HCT116 (cell line): ENCODE measurements around the gene IFITM10. TPM values are rescaled to one million over a fixed set of nuclear protein-coding genes. Genes with fewer than 3 reads are reported as not detected.
A peak's percentile ranks its signal among the peaks of the same experiment; 100 is the strongest.

Experiments
- ATAC-seq: fragments of 200-7000 bp; cut with Tn5 transposase; 2 replicates; pipeline ENCODE4 v1.9.1; 2020; ENCODE audit warnings: mild to moderate bottlenecking, moderate library complexity
- BruUV-seq: library from RNA; stranded (reverse); fragments of 400-500 nt; replicated peaks from 2 replicates; lab custom pipeline; 2021; lab: Mats Ljungman, UMichigan
- CTCF ChIA-PET: fragments of 300-600 bp; sonication (Branson Sonifier 250); formaldehyde crosslinking; loops from one replicate; lab custom pipeline; 2021; ENCODE audit warnings: antibody characterized with exemption; lab: Charles Lee
- POLR2A ChIA-PET: fragments of 300-600, 350-600 bp; sonication (Branson Sonifier 250); formaldehyde crosslinking; loops from one replicate; lab custom pipeline; 2021; ENCODE audit warnings: antibody characterized with exemption; lab: Charles Lee
- RAD21 ChIA-PET, 2 experiments: fragments of 300-600 bp; sonication (Branson Sonifier 250); formaldehyde crosslinking; loops; one replicate each; lab custom pipeline; 2023; ENCODE audit warnings: low total read pairs in 2 of 2; ENCODE audit not compliant: uncharacterized antibody in 2 of 2, unreplicated experiment in 2 of 2, low non-redundant PET in 1 of 2; lab: Charles Lee
- DNase-seq: peaks from one replicate; pipeline ENCODE4 v3.0.0-alpha.2; 2010; ENCODE audit warnings: low read depth, low spot score
- H2AFZ ChIP-seq: fragments of 200-600 bp; shearing (Covaris generic), sonication (generic); 2 replicates; pipeline ENCODE4 v1.6.1; 2017; ENCODE audit warnings: low read depth, mixed run types, mixed read lengths, antibody characterized with exemption, low read length; ENCODE audit not compliant: poor library complexity, severe bottlenecking
- H3K27ac ChIP-seq: 2 replicates; pipeline ENCODE4 v1.5.1; 2012; ENCODE audit warnings: low read depth, low read length
- H3K27me3 ChIP-seq: fragments of 200-600 bp; sonication (generic); 2 replicates; pipeline ENCODE4 v1.6.1; 2016; ENCODE audit warnings: mixed run types, low read length, mixed read lengths; ENCODE audit not compliant: insufficient read depth
- H3K36me3 ChIP-seq, 2 experiments: fragments of 200-500 bp in 1 of 2; fragments of 200-600 bp in 1 of 2; sonication (Bioruptor generic) in 1 of 2; sonication (generic) in 1 of 2; 2 replicates each; pipeline versions ENCODE4 v1.5.1 to v1.6.1; 2014 to 2016; ENCODE audit warnings: low read length in 2 of 2, inconsistent platforms in 1 of 2, mixed read lengths in 1 of 2, mixed run types in 1 of 2; ENCODE audit not compliant: insufficient read depth in 2 of 2, control insufficient read depth in 1 of 2
- H3K4me1 ChIP-seq, 2 experiments: fragments of 200-600 bp in 1 of 2; sonication (generic) in 1 of 2; 2 replicates each; pipeline versions ENCODE4 v1.5.1 to v1.6.1; 2012 to 2017; ENCODE audit warnings: low read length in 2 of 2, inconsistent platforms in 1 of 2, mild to moderate bottlenecking in 1 of 2, mixed read lengths in 1 of 2, mixed run types in 1 of 2, moderate library complexity in 1 of 2; ENCODE audit not compliant: insufficient read depth in 2 of 2, control insufficient read depth in 1 of 2
- H3K4me2 ChIP-seq: fragments of 200-600 bp; sonication (generic); 2 replicates; pipeline ENCODE4 v1.6.1; 2017; ENCODE audit warnings: mixed run types, low read length, mixed read lengths
- H3K4me3 ChIP-seq, 2 experiments: fragments of 200-600 bp in 1 of 2; sonication (generic) in 1 of 2; replicated peaks in 1 of 2; 2 replicates each; pipeline ENCODE4 v1.5.1; 2011 to 2016; ENCODE audit warnings: low read length in 2 of 2, control low read depth in 1 of 2, low read depth in 1 of 2, mild to moderate bottlenecking in 1 of 2, mixed read lengths in 1 of 2, mixed run types in 1 of 2
- H3K79me2 ChIP-seq: fragments of 200-600 bp; sonication (generic); 2 replicates; pipeline ENCODE4 v1.6.1; 2017; ENCODE audit warnings: mild to moderate bottlenecking, mixed run types, low read length, moderate library complexity, mixed read lengths; ENCODE audit not compliant: insufficient read depth
- H3K9ac ChIP-seq: fragments of 200-600 bp; sonication (generic); 2 replicates; pipeline ENCODE4 v1.6.1; 2016; ENCODE audit warnings: low read length, mixed read lengths
- H3K9me2 ChIP-seq: fragments of 200-600 bp; sonication (generic), shearing (Covaris generic); 2 replicates; pipeline ENCODE4 v1.6.1; 2017; ENCODE audit warnings: mixed run types, mild to moderate bottlenecking, moderate library complexity; ENCODE audit not compliant: insufficient read depth
- H3K9me3 ChIP-seq, 2 experiments: fragments of 200-500 bp in 1 of 2; fragments of 200-600 bp in 1 of 2; sonication (Bioruptor generic) in 1 of 2; sonication (generic) in 1 of 2; 2 replicates each; pipeline ENCODE4 v1.6.1; 2014 to 2017; ENCODE audit warnings: low read length in 2 of 2, mixed read lengths in 2 of 2, inconsistent platforms in 1 of 2, low read depth in 1 of 2, mild to moderate bottlenecking in 1 of 2, mixed run types in 1 of 2, moderate library complexity in 1 of 2; ENCODE audit not compliant: control insufficient read depth in 1 of 2, insufficient read depth in 1 of 2
- H4K20me1 ChIP-seq: fragments of 200-600 bp; sonication (generic), shearing (Covaris generic); 2 replicates; pipeline ENCODE4 v1.6.1; 2017; ENCODE audit warnings: mixed run types, mild to moderate bottlenecking, moderate library complexity; ENCODE audit not compliant: insufficient read depth
- CBX3 ChIP-seq: IDR thresholded peaks from 2 replicates; pipeline ENCODE4 v1.6.1; 2012; ENCODE audit warnings: low read depth
- CEBPB ChIP-seq: IDR thresholded peaks from 2 replicates; pipeline ENCODE4 v1.6.1; 2012; ENCODE audit warnings: low read depth
- EGR1 ChIP-seq: IDR thresholded peaks from 2 replicates; pipeline ENCODE4 v1.6.1; 2012; ENCODE audit warnings: low read depth
- ELF1 ChIP-seq: IDR thresholded peaks from 2 replicates; pipeline ENCODE4 v1.6.1; 2012; ENCODE audit warnings: low read depth, borderline replicate concordance
- EZH2 ChIP-seq: fragments of 200-600 bp; sonication (generic); IDR thresholded peaks from 2 replicates; pipeline ENCODE4 v1.6.1; 2017; ENCODE audit warnings: antibody characterized with exemption, mixed run types
- FOSL1 ChIP-seq: IDR thresholded peaks from 2 replicates; pipeline ENCODE4 v1.6.1; 2012; ENCODE audit warnings: low read depth
- JUND ChIP-seq: IDR thresholded peaks from 2 replicates; pipeline ENCODE4 v1.6.1; 2012
- POLR2A ChIP-seq: IDR thresholded peaks from 2 replicates; pipeline ENCODE4 v1.7.0; 2011; ENCODE audit warnings: borderline replicate concordance; ENCODE audit not compliant: insufficient read depth, insufficient read length; ENCODE audit errors: extremely low read depth
- POLR2AphosphoS5 ChIP-seq: IDR thresholded peaks from 2 replicates; pipeline ENCODE4 v1.6.1; 2011; ENCODE audit warnings: mild to moderate bottlenecking, low read depth, low read length, moderate library complexity
- RAD21 ChIP-seq: IDR thresholded peaks from 2 replicates; pipeline ENCODE4 v1.6.1; 2012; ENCODE audit warnings: low read depth, mild to moderate bottlenecking
- SIN3A ChIP-seq: IDR thresholded peaks from 2 replicates; pipeline ENCODE4 v1.6.1; 2012; ENCODE audit warnings: low read depth
- SP1 ChIP-seq: IDR thresholded peaks from 2 replicates; pipeline ENCODE4 v1.6.1; 2012; ENCODE audit warnings: low read depth
- TCF7L2 ChIP-seq: IDR thresholded peaks from 2 replicates; pipeline ENCODE4 v1.7.0; 2011; ENCODE audit warnings: borderline replicate concordance, inconsistent platforms; ENCODE audit not compliant: insufficient read depth, insufficient read length; ENCODE audit errors: extremely low read depth
- YY1 ChIP-seq: IDR thresholded peaks from 2 replicates; pipeline ENCODE4 v1.6.1; 2011; ENCODE audit warnings: low read length, low read depth, moderate library complexity, mild to moderate bottlenecking; ENCODE audit not compliant: insufficient replicate concordance; ENCODE audit errors: extremely low read depth
- ZFX ChIP-seq: fragments of 450-650 bp; IDR thresholded peaks from 2 replicates; pipeline ENCODE4 v1.6.1; 2017
- ZNF274 ChIP-seq: fragments of 200-500 bp; sonication (Bioruptor generic); IDR thresholded peaks from 2 replicates; pipeline ENCODE4 v1.6.1; 2014; ENCODE audit warnings: mild to moderate bottlenecking, low read depth, low read length, inconsistent platforms
- intact Hi-C: fragments of 100-400 bp; cut with micrococcal nuclease; formaldehyde crosslinking; loops from 2 replicates; pipeline ENCODE4 v1.10.0; 2022
- total RNA-seq: library from RNA; stranded (reverse); gene quantifications from one replicate; pipeline ENCODE4 v1.2.1, GENCODE V29; 2021; ENCODE audit not compliant: unreplicated experiment
- TF ChIP-seq, protein P1 (sequence below): IDR thresholded peaks from 2 replicates; pipeline ENCODE4 v1.6.1; 2012
- TF ChIP-seq, protein P2 (sequence below): IDR thresholded peaks from 2 replicates; pipeline ENCODE4 v1.6.1; 2012; ENCODE audit warnings: low read depth
- TF ChIP-seq, protein P3 (sequence below): IDR thresholded peaks from 2 replicates; pipeline ENCODE4 v1.6.1; 2012
- TF ChIP-seq, protein P4 (sequence below): IDR thresholded peaks from 2 replicates; pipeline ENCODE4 v1.6.1; 2011; ENCODE audit warnings: mild to moderate bottlenecking, low read length, moderate library complexity; ENCODE audit not compliant: insufficient replicate concordance; ENCODE audit errors: extremely low read depth

The IFITM10 gene
- total RNA-seq, 1 experiment from 2014 or later: 1.9 TPM

DNA sequence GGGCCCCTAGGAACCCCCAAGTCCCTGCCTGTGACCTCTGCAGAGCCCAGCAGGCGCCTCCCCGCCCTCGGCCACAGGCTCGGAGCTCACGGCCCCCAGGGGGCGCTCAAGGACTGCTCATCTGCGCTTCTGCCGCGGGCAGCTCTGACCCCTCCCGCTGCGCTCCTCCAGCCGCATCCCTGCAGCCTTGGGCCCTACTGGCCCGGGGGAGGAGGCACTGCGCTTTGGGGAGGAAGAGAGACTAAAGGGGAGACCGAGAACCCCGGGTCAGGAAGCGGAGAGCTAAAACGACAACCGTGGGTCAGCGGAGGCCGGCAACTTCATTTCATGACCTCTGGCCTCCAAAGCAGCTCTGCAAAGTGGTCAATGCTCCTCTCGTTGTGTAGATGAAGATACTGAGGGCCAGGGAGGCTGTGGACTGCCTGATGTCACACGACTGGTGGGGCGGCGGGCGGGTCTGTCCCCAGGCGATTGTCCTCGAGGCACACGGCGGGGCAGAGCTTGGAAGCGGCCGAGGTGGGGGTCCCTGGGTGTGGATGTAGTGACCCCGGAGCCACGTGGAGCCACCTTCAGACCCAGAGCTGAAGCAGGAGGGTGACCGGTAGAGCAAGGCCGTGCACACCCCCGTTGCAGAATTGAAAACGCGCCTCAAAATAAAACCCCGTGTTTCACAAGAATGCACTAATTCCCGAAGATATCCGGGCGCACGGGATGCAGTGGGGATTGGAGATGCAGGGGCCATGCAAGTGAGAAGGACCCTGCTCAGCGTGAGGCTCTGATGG lies 56.1 kb downstream of the IFITM10 start:
- RAD21 ChIA-PET: interaction anchor here (1.0 to 2.3 kb wide), 11 partner anchors 41 to 462 kb away, joined by 4 to 63 read pairs (median 7); partner anchors contain the start of gene SYT8 (in 1 of the 2)
- intact Hi-C loops: loop anchor here (1.0 kb wide), 2 partner anchors 138 to 457 kb away; no protein-coding TSS in a partner anchor
- Histone ChIP-seq H3K4me1 (peaks cover 0 to 12% of the 10 kb centered on the region in 2 experiments; a peak in 2 of 4 replicates), H3K4me2 (peak overlapping the region; percentile 98), H3K4me3 (peak overlapping the region; percentile 69 to 70), H3K27ac (peak overlapping the region; percentile 63; the same call in 1 of the 2 replicates), H3K79me2 (no peaks in the 10 kb centered on the region), H3K9me3 (no peaks in the 10 kb centered on the region), H3K9ac (peak overlapping the region; percentile 67), H4K20me1 (no peaks in the 10 kb centered on the region), H3K9me2 (no peaks in the 10 kb centered on the region), H3K27me3 (no peaks in the 10 kb centered on the region), H3K36me3 (no peaks in the 10 kb centered on the region), H2AFZ (no peak overlapping the region)
- TSS peak; percentile 52 for BruUV-seq
- DNase-seq: peak; percentile 57
- CTCF ChIA-PET: interaction anchor here (0.8 to 5.5 kb wide), 26 partner anchors 12 to 462 kb away, joined by 3 to 259 read pairs (median 6); partner anchors contain the start of genes H19, MRPL23 and SYT8
- POLR2A ChIA-PET: interaction anchor here (2.9 kb wide), 1 partner anchor 139 kb away, joined by 26 read pairs; no protein-coding TSS in a partner anchor
- ATAC-seq: peak; percentile 90
- TF ChIP-seq CBX3 (no peak), POLR2AphosphoS5 (no peak), EZH2 (no peak), TCF7L2 (no peak), EGR1 (no peak), ELF1 (no peak), CEBPB (no peak), SIN3A (no peak), ZFX (no peak), YY1 (peak; percentile 58), POLR2A (no peak), JUND (no peak), ZNF274 (no peak), FOSL1 (no peak), RAD21 (peak; percentile 100), SP1 (no peak)
- TF ChIP-seq, protein P1, sequence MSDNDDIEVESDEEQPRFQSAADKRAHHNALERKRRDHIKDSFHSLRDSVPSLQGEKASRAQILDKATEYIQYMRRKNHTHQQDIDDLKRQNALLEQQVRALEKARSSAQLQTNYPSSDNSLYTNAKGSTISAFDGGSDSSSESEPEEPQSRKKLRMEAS: no peak
- TF ChIP-seq, protein P2, sequence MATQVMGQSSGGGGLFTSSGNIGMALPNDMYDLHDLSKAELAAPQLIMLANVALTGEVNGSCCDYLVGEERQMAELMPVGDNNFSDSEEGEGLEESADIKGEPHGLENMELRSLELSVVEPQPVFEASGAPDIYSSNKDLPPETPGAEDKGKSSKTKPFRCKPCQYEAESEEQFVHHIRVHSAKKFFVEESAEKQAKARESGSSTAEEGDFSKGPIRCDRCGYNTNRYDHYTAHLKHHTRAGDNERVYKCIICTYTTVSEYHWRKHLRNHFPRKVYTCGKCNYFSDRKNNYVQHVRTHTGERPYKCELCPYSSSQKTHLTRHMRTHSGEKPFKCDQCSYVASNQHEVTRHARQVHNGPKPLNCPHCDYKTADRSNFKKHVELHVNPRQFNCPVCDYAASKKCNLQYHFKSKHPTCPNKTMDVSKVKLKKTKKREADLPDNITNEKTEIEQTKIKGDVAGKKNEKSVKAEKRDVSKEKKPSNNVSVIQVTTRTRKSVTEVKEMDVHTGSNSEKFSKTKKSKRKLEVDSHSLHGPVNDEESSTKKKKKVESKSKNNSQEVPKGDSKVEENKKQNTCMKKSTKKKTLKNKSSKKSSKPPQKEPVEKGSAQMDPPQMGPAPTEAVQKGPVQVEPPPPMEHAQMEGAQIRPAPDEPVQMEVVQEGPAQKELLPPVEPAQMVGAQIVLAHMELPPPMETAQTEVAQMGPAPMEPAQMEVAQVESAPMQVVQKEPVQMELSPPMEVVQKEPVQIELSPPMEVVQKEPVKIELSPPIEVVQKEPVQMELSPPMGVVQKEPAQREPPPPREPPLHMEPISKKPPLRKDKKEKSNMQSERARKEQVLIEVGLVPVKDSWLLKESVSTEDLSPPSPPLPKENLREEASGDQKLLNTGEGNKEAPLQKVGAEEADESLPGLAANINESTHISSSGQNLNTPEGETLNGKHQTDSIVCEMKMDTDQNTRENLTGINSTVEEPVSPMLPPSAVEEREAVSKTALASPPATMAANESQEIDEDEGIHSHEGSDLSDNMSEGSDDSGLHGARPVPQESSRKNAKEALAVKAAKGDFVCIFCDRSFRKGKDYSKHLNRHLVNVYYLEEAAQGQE: no peak
- TF ChIP-seq, protein P3, sequence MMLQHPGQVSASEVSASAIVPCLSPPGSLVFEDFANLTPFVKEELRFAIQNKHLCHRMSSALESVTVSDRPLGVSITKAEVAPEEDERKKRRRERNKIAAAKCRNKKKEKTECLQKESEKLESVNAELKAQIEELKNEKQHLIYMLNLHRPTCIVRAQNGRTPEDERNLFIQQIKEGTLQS: no peak
- TF ChIP-seq, protein P4, sequence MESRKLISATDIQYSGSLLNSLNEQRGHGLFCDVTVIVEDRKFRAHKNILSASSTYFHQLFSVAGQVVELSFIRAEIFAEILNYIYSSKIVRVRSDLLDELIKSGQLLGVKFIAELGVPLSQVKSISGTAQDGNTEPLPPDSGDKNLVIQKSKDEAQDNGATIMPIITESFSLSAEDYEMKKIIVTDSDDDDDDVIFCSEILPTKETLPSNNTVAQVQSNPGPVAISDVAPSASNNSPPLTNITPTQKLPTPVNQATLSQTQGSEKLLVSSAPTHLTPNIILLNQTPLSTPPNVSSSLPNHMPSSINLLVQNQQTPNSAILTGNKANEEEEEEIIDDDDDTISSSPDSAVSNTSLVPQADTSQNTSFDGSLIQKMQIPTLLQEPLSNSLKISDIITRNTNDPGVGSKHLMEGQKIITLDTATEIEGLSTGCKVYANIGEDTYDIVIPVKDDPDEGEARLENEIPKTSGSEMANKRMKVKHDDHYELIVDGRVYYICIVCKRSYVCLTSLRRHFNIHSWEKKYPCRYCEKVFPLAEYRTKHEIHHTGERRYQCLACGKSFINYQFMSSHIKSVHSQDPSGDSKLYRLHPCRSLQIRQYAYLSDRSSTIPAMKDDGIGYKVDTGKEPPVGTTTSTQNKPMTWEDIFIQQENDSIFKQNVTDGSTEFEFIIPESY: no peak
